Stomach (tissue), 4 donors: Measurements from ENCODE around the gene NINJ2.

Experiments used
- CTCF ChIP-seq, 7 experiments: fragments of 450-650 bp in 4 of 7; fragments of 200-600 bp in 3 of 7; sonication (generic) in 3 of 7; IDR thresholded peaks; one replicate each; pipeline ENCODE4 v1.5.1; 2016 to 2019; ENCODE audit warnings: antibody characterized with exemption in 7 of 7, control low read depth in 2 of 7, mild to moderate bottlenecking in 1 of 7
- EP300 ChIP-seq: sonication (generic); formaldehyde crosslinking; IDR thresholded peaks from one replicate; pipeline ENCODE4 v1.6.1; 2017; ENCODE audit warnings: antibody characterized with exemption
- POLR2A ChIP-seq, 4 donors: fragments of 450-650 bp; IDR thresholded peaks; one replicate each; pipeline ENCODE4 v1.6.1; 2016; ENCODE audit warnings: antibody characterized with exemption in 4 of 4, control low read depth in 2 of 4, mild to moderate bottlenecking in 1 of 4, moderate library complexity in 1 of 4

DNA sequence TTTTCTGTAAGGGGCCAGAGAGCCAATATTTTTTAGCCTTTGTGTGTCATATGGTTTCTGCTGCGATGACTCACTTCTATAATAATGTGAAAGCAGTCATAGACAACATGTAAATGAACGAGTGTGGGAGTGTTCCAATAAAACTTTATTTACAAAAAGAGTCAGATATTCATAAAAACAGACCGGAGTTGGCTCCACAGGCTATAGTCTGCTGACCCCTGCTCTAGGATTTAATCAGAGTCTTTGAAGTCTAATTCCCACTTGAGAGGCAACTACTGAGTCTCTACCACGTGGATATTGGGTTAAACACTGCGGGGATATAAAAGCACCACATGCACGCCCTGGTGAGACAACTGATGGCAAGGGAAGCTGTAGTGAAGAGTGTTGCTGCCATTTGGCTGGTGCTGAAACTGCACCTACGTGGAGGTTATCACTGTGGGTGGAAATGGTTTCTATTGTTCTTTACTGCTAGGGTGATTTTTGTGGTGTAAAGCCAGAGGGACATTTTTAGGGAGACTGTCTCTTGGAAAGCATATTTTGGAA is 3.6 kb upstream of the NINJ2 start:
- TF ChIP-seq POLR2A (IDR thresholded peaks at IDR 0.05): no peak
- TF ChIP-seq CTCF (IDR thresholded peaks at IDR 0.05): no peak
- no peak for TF ChIP-seq EP300
